IMR-90 (cell line): ENCODE results near the gene C20orf144.
"Not testable (repeated sequence)": the region's sequence is repeated elsewhere in the genome, so short reads cannot be mapped to it uniquely, and the experiment has no call there.

Experiments
- CTCF ChIP-seq: conservative IDR thresholded peaks from 2 replicates; pipeline ENCODE4 v1.5.1; 2012; ENCODE audit warnings: mild to moderate bottlenecking, low read depth, low read length, improper control_type of control experiment
- MAFK ChIP-seq: IDR thresholded peaks from 2 replicates; pipeline ENCODE4 v1.6.1; 2012; ENCODE audit warnings: low read depth, low read length, improper control_type of control experiment
- RAD21 ChIP-seq: IDR thresholded peaks from 2 replicates; pipeline ENCODE4 v1.6.1; 2012; ENCODE audit warnings: low read length, improper control_type of control experiment
- RCOR1 ChIP-seq: IDR thresholded peaks from 2 replicates; pipeline ENCODE4 v1.6.1; 2012; ENCODE audit warnings: mild to moderate bottlenecking, low read length, improper control_type of control experiment; ENCODE audit not compliant: insufficient replicate concordance
- RFX5 ChIP-seq: IDR thresholded peaks from 2 replicates; pipeline ENCODE4 v1.8.0; 2012; ENCODE audit warnings: low read depth, mild to moderate bottlenecking, low read length, moderate library complexity

- TF ChIP-seq RAD21, CTCF, RFX5, MAFK, RCOR1: not testable (repeated sequence)
These were observed 38.7 kb downstream of the C20orf144 start for GRCh38 chr20:33700696-33701441.
